NCI-H1105 (cell line): Measurements from ENCODE around the gene ALDH2.
"Not testable (repeated sequence)": the region's sequence is repeated elsewhere in the genome, so short reads cannot be mapped to it uniquely, and the experiment has no call there.

Source experiments
- DNase-seq: peaks from one replicate; lab custom pipeline; 2025; lab: John Stamatoyannopoulos, UW

Gene ALDH2

GRCh38 chr12:111826992-111827391 lies 60.3 kb downstream of the ALDH2 start:
- DNase-seq, result no peak

GRCh38 chr12:111827907-111828306 lies 61.2 kb downstream of the ALDH2 start:
- no peak for DNase-seq

DNA sequence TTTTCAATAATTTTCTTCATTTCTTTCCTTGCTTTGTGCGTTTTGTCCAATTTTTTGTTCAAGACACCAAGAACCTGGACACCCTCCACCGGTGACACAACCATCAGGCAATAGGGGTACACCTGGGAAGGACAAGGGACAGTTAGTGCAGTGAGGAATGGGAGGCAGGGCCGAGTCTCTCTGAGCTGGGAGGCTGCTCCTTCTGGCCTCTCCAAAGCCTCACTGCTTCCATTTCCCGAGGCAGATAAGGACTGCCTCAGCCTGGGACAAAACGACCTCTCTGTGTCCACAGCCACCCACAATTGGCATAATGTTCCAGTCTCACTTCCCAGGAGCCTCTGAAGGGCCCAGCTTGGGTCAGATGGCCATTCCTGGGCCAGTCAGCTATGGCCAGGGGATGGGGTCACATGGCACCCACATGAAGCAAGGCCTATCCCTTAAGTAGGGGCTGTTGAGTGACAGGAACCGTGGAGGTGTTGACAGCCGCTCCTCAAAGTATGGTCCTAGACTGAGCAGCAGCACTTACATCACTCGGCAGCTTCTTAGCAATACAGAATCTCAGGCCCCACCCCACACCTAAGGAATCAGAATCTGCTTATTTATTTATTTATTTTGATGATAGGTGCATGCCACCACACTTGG lies 61.7 kb downstream of the ALDH2 start:
- no peak for DNase-seq

- DNase-seq, result not testable (repeated sequence)
Measured at GRCh38 chr12:111829635-111830034, 62.9 kb downstream of the ALDH2 start.

DNA sequence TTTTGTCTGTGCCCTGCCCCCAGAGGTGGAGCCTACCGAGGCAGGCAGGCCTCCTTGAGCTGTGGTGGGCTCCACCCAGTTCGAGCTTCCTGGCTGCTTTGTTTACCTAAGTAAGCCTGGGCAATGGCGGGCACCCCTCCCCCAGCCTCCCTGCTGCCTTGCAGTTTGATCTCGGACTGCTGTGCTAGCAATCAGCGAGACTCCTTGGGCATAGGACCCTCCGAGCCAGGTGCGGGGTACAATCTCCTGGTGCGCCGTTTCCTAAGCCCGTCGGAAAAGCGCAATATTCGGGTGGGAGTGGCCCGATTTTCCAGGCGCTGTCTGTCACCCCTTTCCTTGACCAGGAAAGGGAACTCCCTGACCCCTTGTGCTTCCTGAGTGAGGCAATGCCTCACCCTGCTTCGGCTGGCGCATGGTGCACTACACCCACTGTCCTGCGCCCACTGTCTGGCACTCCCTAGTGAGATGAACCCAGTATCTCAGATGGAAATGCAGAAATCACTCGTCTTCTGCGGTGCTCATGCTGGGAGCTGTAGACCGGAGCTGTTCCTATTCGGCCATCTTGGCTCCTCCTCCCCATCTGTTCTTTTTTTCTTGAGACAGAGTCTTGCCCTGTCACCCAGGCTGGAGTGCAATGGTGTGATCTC lies 68.1 kb downstream of the ALDH2 start:
- not testable (repeated sequence) for DNase-seq

DNA sequence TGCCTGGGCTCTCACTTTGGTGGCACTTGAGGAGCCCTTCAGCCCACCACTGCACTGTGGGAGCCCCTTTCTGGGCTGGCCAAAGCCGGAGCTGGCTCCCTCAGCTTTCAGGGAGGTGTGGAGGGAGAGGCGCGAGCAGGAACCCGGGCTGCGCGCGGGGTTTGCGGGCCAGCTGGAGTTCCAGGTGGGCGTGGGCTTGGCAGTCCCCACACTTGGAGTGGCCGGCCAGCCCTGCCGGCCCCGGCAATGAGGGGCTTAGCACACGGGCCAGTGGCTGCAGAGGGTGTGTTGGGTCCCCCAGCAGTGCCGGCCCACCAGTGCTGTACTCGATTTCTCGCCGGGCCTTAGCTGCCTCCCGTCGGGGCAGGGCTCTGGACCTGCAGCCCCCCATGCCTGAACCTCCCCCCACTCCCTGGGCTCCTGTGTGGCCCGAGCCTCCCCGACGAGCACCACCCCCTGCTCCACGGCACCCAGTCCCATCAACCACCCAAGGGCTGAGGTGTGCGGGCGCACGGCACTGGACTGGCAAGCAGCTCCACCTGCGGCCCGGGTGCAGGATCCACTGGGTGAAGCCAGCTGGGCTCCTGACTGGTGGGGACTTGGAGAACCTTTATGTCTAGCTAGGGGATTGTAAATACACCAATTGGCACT lies 68.9 kb downstream of the ALDH2 start:
- DNase-seq, result not testable (repeated sequence)

GRCh38 chr12:111838353-111838752 lies 71.6 kb downstream of the ALDH2 start:
- no peak for DNase-seq

- DNase-seq, result no peak
Measured at GRCh38 chr12:111840807-111841206, 74.1 kb downstream of the ALDH2 start.

DNA sequence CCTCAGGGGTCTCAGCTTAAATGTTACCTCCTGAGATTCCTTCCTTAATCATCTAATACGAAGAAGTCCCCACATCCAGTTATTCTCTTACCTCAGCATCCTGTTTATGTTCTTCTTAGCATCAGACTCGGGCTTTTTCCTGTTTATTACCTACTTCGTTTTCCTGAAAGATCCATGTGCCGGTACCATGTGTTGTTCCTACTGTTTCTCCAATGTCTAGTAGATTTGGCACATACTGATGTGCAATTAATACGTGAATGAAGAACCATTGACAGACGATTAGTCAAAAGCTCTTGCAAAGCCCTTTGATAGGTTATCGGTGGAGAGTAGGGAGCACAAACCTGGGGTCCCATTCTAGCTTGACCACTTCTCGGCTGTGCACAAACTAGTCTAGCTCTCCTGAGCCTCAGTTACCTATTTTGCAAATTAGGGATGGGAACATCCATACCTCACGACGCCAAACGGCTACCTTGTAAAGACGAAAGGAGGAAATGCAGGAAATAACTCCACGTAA lies 74.6 kb downstream of the ALDH2 start:
- no peak for DNase-seq

DNA sequence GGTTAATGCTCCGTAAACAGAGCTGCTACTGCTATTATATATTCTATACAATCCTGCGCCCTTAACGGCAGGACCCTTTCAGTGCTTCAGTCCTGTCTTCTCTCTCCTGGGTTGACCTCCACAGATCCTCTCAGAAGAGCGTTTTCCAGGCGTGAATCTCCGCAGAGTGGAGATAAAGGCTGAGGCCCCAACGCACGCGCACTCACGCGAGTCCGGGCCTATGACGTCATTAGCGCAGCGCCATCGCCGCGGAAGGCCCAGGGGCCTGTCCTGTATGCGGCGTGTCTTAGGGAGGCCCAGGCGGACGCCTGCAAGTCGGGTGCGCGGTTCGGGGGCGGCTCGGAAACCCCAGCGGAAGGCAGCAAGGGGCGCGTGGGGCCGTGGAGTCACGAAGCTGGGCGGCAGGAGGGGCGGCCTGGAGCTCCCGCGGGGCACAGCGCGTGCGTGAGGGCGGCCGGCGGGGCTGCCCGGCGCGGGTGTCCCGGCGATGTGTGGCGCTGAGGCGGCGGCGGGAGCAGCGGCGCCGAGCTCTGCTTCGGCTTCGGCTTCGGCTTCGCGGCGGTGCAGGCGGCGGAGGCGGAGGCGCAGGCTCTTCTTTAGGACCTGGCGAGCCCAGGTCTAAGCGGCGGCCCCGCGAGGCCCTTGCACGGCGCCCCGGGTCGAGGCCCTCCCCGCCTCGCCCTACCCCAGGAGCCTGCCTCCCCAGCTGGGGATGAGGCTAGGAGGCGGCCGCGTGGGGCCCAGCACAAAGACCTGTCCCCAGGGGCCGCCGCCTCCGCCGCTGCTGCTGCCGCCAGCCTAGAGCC lies 75.2 kb downstream of the ALDH2 start, which contains the start of gene MAPKAPK5:
Gene MAPKAPK5, plus strand, starts transcription at position 479 of the 806 bp plus-strand sequence. CDS start 506 bp downstream, outside the sequence.
- peak; percentile 93 for DNase-seq

- no peak for DNase-seq
Measured at GRCh38 chr12:111842556-111843396, 76.0 kb downstream of the ALDH2 start.

DNA sequence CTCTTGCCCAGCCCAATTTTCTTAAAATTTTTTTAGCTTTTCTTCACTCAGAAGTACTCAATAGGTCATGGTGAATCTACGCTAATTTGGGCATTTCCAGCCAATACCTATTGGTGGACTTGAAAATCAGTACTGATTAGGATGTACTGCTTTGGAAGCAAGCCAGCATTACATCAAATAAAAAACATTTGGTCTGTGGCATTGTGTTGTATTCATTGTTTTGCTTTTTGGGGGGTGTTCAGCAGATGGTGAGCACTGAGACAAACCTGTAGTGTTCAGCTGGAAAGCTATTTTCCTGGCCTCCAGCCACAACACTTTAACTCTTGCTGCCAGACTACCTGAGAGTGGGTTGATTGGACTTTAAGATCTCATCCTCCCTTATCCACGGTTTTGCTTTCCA lies 79.3 kb downstream of the ALDH2 start:
- peak; percentile 16 for DNase-seq

GRCh38 chr12:111850526-111850925 lies 83.8 kb downstream of the ALDH2 start:
- no peak for DNase-seq

GRCh38 chr12:111858186-111858585 lies 91.5 kb downstream of the ALDH2 start:
- no peak for DNase-seq

DNA sequence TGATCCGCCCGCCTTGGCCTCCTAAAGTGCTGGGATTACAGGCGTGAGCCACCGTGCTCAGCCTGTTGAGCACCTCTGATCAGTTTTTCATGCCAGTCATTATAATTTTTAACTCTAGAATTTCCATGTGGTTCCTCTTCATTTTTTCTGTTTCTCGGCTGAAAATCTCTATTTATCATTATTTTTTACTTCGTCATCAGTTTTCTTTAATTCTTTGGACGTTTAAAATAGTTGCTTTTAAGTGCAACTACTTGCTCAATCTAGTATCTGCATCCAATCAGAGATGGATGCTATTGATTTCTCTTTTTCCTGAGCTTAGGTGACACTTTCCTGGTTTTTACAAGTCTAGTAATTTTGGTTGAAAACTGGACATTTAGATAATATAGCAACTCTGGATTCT lies 92.0 kb downstream of the ALDH2 start:
- DNase-seq, result no peak

DNA sequence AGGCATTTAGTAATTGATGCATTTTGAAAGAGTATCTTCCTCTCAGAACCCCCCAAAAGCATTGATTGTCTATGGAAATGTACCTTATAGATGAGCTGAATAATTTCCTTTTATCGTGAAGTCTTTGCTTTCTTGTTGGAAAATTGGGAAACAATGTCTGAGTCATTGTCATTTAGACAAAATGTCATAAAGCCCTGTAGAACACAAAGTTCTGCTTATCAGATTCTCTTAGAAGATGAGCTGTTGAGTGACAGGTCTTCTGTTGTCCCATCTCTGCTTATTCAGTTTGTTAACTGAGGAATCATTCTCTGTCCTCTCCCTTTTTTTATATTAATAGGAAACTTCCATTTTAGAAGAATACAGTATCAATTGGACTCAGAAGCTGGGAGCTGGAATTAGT lies 98.2 kb downstream of the ALDH2 start:
- no peak for DNase-seq
